Karpas-422 (cell line): ENCODE results near the gene ADGRF4. TPM values are rescaled to one million over a fixed set of nuclear protein-coding genes. Genes with fewer than 3 reads are reported as not detected.

Experiments
- total RNA-seq: library from RNA; depleted of rRNA; stranded (reverse); fragments of >200 nt; shearing (Covaris generic); gene quantifications from 2 replicates; pipeline ENCODE4 v1.2.3, GENCODE V29; 2014; ENCODE audit warnings: low replicate concordance; rRNA removed

The ADGRF4 gene
- total RNA-seq, 1 experiment from 2014 or later = not detected

Other genes starting within 250 kb of the ADGRF4 start
- gene CD2AP, start 220.8 kb upstream of the ADGRF4 start, total RNA-seq = 19.3 and 42.7 TPM in 2 replicates
- not detected in 2 replicates for gene OPN5, start 83.5 kb downstream of the ADGRF4 start, total RNA-seq